8988T (cell line): ENCODE measurements around the gene ZDHHC12.

Experiments used
- DNase-seq: peaks from one replicate; pipeline ENCODE4 v3.0.0; 2011

ZDHHC12 gene

GRCh38 chr9:128729766-128730517, 6.0 kb upstream of the ZDHHC12 start:
- no peak for DNase-seq

- no peak for DNase-seq
Observed at GRCh38 chr9:128729302-128729701, 5.4 kb upstream of the ZDHHC12 start.

- DNase-seq, result no peak
Observed at GRCh38 chr9:128728298-128728697, 4.4 kb upstream of the ZDHHC12 start.

GRCh38 chr9:128727640-128728248, 3.8 kb upstream of the ZDHHC12 start:
- DNase-seq, result no peak

GRCh38 chr9:128724744-128725211, 851 bp upstream of the ZDHHC12 start:
- DNase-seq, result peak; percentile 67

GRCh38 chr9:128723352-128723865, 518 bp downstream of the ZDHHC12 start:
- no peak for DNase-seq

- no peak for DNase-seq
Observed at GRCh38 chr9:128722380-128723351, 1.3 kb downstream of the ZDHHC12 start.

- DNase-seq, result no peak
Observed at GRCh38 chr9:128721487-128722010, 2.4 kb downstream of the ZDHHC12 start.

- DNase-seq, result no peak
Observed at GRCh38 chr9:128720841-128721486, 3.0 kb downstream of the ZDHHC12 start.

- DNase-seq, result no peak
Observed at GRCh38 chr9:128719919-128720605, 3.9 kb downstream of the ZDHHC12 start.

- no peak for DNase-seq
Observed at GRCh38 chr9:128718475-128718874, 5.5 kb downstream of the ZDHHC12 start.

- no peak for DNase-seq
Observed at GRCh38 chr9:128718047-128718446, 5.9 kb downstream of the ZDHHC12 start.

- DNase-seq, result no peak
Observed at GRCh38 chr9:128716581-128717254, 7.2 kb downstream of the ZDHHC12 start.

GRCh38 chr9:128715436-128715750, 8.5 kb downstream of the ZDHHC12 start:
- DNase-seq, result no peak

GRCh38 chr9:128714586-128715435, 9.1 kb downstream of the ZDHHC12 start:
- no peak for DNase-seq

- DNase-seq, result no peak
Observed at GRCh38 chr9:128713941-128714573, 9.9 kb downstream of the ZDHHC12 start.

GRCh38 chr9:128713411-128713780, 10.5 kb downstream of the ZDHHC12 start:
- DNase-seq, result no peak

GRCh38 chr9:128712451-128713410, 11.2 kb downstream of the ZDHHC12 start:
- no peak for DNase-seq

- no peak for DNase-seq
Observed at GRCh38 chr9:128707446-128707845, 16.5 kb downstream of the ZDHHC12 start.
